Loucy (cell line): Measurements from ENCODE around the gene ARF1.

Experiments used
- H2AFZ ChIP-seq: fragments of 200-600 bp; sonication (generic); 2 replicates; pipeline ENCODE4 v1.6.0; 2016; ENCODE audit warnings: antibody characterized with exemption, mild to moderate bottlenecking, low read length, moderate library complexity
- H3F3A ChIP-seq: fragments of 200-600 bp; 2 replicates; pipeline ENCODE4 v1.6.0; 2016; ENCODE audit warnings: antibody characterized with exemption, low read depth, mild to moderate bottlenecking
- H3K27me3 ChIP-seq: fragments of 200-600 bp; sonication (generic); 2 replicates; pipeline ENCODE4 v1.6.1; 2014; ENCODE audit warnings: low read length, mild to moderate bottlenecking; ENCODE audit not compliant: insufficient read depth, poor library complexity, severe bottlenecking
- H3K36me3 ChIP-seq: fragments of 200-600 bp; sonication (generic); 2 replicates; pipeline ENCODE4 v1.6.1; 2016; ENCODE audit warnings: low read length; ENCODE audit not compliant: insufficient read depth
- H3K4me1 ChIP-seq: fragments of 200-600 bp; sonication (generic); 2 replicates; pipeline ENCODE4 v1.5.1; 2014; ENCODE audit warnings: low read length, mild to moderate bottlenecking; ENCODE audit not compliant: insufficient read depth, poor library complexity, severe bottlenecking
- H3K4me2 ChIP-seq: fragments of 200-600 bp; sonication (generic); 2 replicates; pipeline ENCODE4 v1.6.0; 2014; ENCODE audit warnings: antibody characterized with exemption, low read length, low read depth, mild to moderate bottlenecking; ENCODE audit not compliant: poor library complexity, severe bottlenecking
- H3K4me3 ChIP-seq: fragments of 200-600 bp; sonication (generic); 2 replicates; pipeline ENCODE4 v1.5.1; 2014; ENCODE audit warnings: low read length, mild to moderate bottlenecking, mixed read lengths; ENCODE audit not compliant: poor library complexity, severe bottlenecking
- H3K79me2 ChIP-seq: fragments of 200-600 bp; sonication (generic); 2 replicates; pipeline ENCODE4 v1.6.1; 2014; ENCODE audit warnings: low read length; ENCODE audit not compliant: insufficient read depth
- H3K9ac ChIP-seq: fragments of 200-600 bp; sonication (generic); 2 replicates; pipeline ENCODE4 v1.6.0; 2014; ENCODE audit warnings: mild to moderate bottlenecking, low read depth, low read length, moderate library complexity; ENCODE audit not compliant: poor library complexity, severe bottlenecking
- H3K9me2 ChIP-seq: fragments of 200-600 bp; sonication (generic); replicated peaks from 2 replicates; pipeline ENCODE4 v1.6.1; 2016; ENCODE audit warnings: low read depth, low read length, mixed read lengths
- H3K9me3 ChIP-seq: fragments of 200-600 bp; sonication (generic); 2 replicates; pipeline ENCODE4 v1.6.1; 2014; ENCODE audit warnings: mild to moderate bottlenecking, antibody characterized with exemption, low read length, low read depth; ENCODE audit not compliant: insufficient read depth
- H4K20me1 ChIP-seq: fragments of 200-600 bp; sonication (generic); 2 replicates; pipeline ENCODE4 v1.6.0; 2014; ENCODE audit warnings: antibody characterized with exemption, low read length, mild to moderate bottlenecking; ENCODE audit not compliant: insufficient read depth, poor library complexity, severe bottlenecking
- CTCF ChIP-seq: fragments of 200-600 bp; sonication (generic); conservative IDR thresholded peaks from 2 replicates; pipeline ENCODE4 v1.5.1; 2014; ENCODE audit warnings: mild to moderate bottlenecking, antibody characterized with exemption, low read length
- EZH2phosphoT487 ChIP-seq: fragments of 200-600 bp; IDR thresholded peaks from 2 replicates; pipeline ENCODE4 v1.6.1; 2018; ENCODE audit warnings: antibody characterized with exemption, mild to moderate bottlenecking, moderate library complexity, borderline replicate concordance

The ARF1 gene

GRCh38 chr1:228082214-228082917 lies at the start of gene ARF1:
ARF1 (plus strand) TSS chr1:228082708; CDS start chr1:228097115, 14,407 bp downstream.
- Histone ChIP-seq H3K9ac (peak within 1 kb of the TSS; percentile 96), H3F3A (no peaks in the 10 kb centered on the region), H3K4me1 (peaks cover 43% of the 10 kb centered on the region), H3K9me2 (no peaks in the 10 kb centered on the region), H3K4me3 (peak within 1 kb of the TSS; percentile 81), H3K27me3 (peaks cover 6% of the 10 kb centered on the region), H3K36me3 (no peaks in the 10 kb centered on the region), H3K79me2 (peaks cover 75% of the 10 kb centered on the region), H4K20me1 (peaks cover 51% of the 10 kb centered on the region), H2AFZ (peak within 1 kb of the TSS; percentile 93), H3K4me2 (peak within 1 kb of the TSS; percentile 88), H3K9me3 (no peaks in the 10 kb centered on the region)
- TF ChIP-seq CTCF (no peak), EZH2phosphoT487 (no peak)

- Histone ChIP-seq H3K9ac (no peak overlapping the region), H3K9me3 (peaks cover 11% of the 10 kb centered on the region; the same call in 1 of the 2 replicates), H3K27me3 (no peaks in the 10 kb centered on the region), H3K4me2 (no peak overlapping the region), H3K4me3 (no peak overlapping the region), H3K9me2 (no peaks in the 10 kb centered on the region), H3K79me2 (no peaks in the 10 kb centered on the region), H4K20me1 (no peaks in the 10 kb centered on the region), H3K36me3 (no peaks in the 10 kb centered on the region), H3F3A (no peaks in the 10 kb centered on the region), H2AFZ (no peak overlapping the region), H3K4me1 (no peaks in the 10 kb centered on the region)
- no peak for TF ChIP-seq CTCF
- no peak for TF ChIP-seq EZH2phosphoT487
Measured at GRCh38 chr1:228033376-228033775, 49.1 kb upstream of the ARF1 start.

- no peak overlapping the region for H3K9ac ChIP-seq
- no peak overlapping the region for H3K4me3 ChIP-seq
- H3K27me3 ChIP-seq: no peaks in the 10 kb centered on the region
- H3F3A ChIP-seq: no peaks in the 10 kb centered on the region
- no peaks in the 10 kb centered on the region for H3K79me2 ChIP-seq
- H2AFZ ChIP-seq: no peak overlapping the region
- no peak for TF ChIP-seq CTCF
- TF ChIP-seq EZH2phosphoT487: no peak
- no peaks in the 10 kb centered on the region for H3K36me3 ChIP-seq
- H4K20me1 ChIP-seq: no peaks in the 10 kb centered on the region
- peaks cover 5% of the 10 kb centered on the region; the same call in 1 of the 2 replicates for H3K9me3 ChIP-seq
- H3K4me2 ChIP-seq: no peak overlapping the region
- no peaks in the 10 kb centered on the region for H3K9me2 ChIP-seq
- no peaks in the 10 kb centered on the region for H3K4me1 ChIP-seq
Measured at GRCh38 chr1:228034954-228035837, 47.3 kb upstream of the ARF1 start.
